HG02938 (cell line): ENCODE measurements around the gene CISD3.
A peak's percentile ranks its signal among the peaks of the same experiment; 100 is the strongest.

ENCODE experiments used
- ATAC-seq: cut with Tn5 transposase; IDR thresholded peaks from one replicate; pipeline ENCODE4 v1.9.1; 2021; ENCODE audit warnings: mild to moderate bottlenecking, moderate library complexity; ENCODE audit not compliant: unreplicated experiment

CISD3 gene

GRCh38 chr17:38742411-38743308 is 12.5 kb downstream of the CISD3 start:
- ATAC-seq, result no peak

GRCh38 chr17:38743556-38744171 is 13.5 kb downstream of the CISD3 start:
- no peak for ATAC-seq

GRCh38 chr17:38745545-38745944 is 15.4 kb downstream of the CISD3 start:
- no peak for ATAC-seq

- no peak for ATAC-seq
These were observed 16.1 kb downstream of the CISD3 start for GRCh38 chr17:38746004-38746848.

- no peak for ATAC-seq
These were observed 16.8 kb downstream of the CISD3 start for GRCh38 chr17:38746849-38747462.

GRCh38 chr17:38747463-38748148 is 17.5 kb downstream of the CISD3 start:
- no peak for ATAC-seq

GRCh38 chr17:38748149-38748891 is 18.2 kb downstream of the CISD3 start, which contains the start of gene PCGF2:
Gene PCGF2 (minus strand): TSS chr17:38748336. CDS start chr17:38740402, 7,934 bp downstream.
- no peak for ATAC-seq

GRCh38 chr17:38748892-38749222 is 18.7 kb downstream of the CISD3 start:
- ATAC-seq, result no peak

GRCh38 chr17:38749223-38750043 is 19.3 kb downstream of the CISD3 start:
- no peak for ATAC-seq

GRCh38 chr17:38750044-38750311 is 19.8 kb downstream of the CISD3 start:
- no peak for ATAC-seq

- ATAC-seq, result no peak
These were observed 20.4 kb downstream of the CISD3 start for GRCh38 chr17:38750312-38751121.

GRCh38 chr17:38751144-38751807 is 21.1 kb downstream of the CISD3 start:
- ATAC-seq, result no peak

GRCh38 chr17:38751808-38752307 is 21.7 kb downstream of the CISD3 start:
- ATAC-seq, result no peak

- peak; percentile 81 for ATAC-seq
These were observed 22.3 kb downstream of the CISD3 start, which contains the start of gene PSMB3 for GRCh38 chr17:38752308-38753070. Gene PSMB3 (plus strand): TSS chr17:38752741. CDS start chr17:38752827, 86 bp downstream.

GRCh38 chr17:38753071-38753506 is 22.9 kb downstream of the CISD3 start:
- ATAC-seq, result no peak

GRCh38 chr17:38761612-38762011 is 31.5 kb downstream of the CISD3 start:
- ATAC-seq, result no peak

- ATAC-seq, result no peak
These were observed 32.1 kb downstream of the CISD3 start for GRCh38 chr17:38762231-38762630.
